ENCODE results near the gene KRTAP5-8. TPM values are rescaled to one million over a fixed set of nuclear protein-coding genes. Genes with fewer than 3 reads are reported as not detected.

KRTAP5-8 gene
- total RNA-seq, 1 experiment from 2014 or later: not detected

- Mint-ChIP-seq H3K27ac (no peak overlapping the region), H3K36me3 (ENCODE audit: insufficient read depth in 1 of 3, low read depth in 3 of 3) (peaks cover 15 to 63% (median 35%) of the 10 kb centered on the region in 3 experiments; a peak in 6 of 7 replicates), H3K4me3 (no peak overlapping the region), H3K4me1 (no peaks in the 10 kb centered on the region), H3K9me3 (peaks cover 0 to 3% of the 10 kb centered on the region in 2 experiments; a peak in 1 of 5 replicates), H3K27me3 (ENCODE audit: low read depth) (no peaks in the 10 kb centered on the region)
- H3K23me2 ChIP-seq (ENCODE audit: insufficient read length, low read depth, low read length, poor library complexity, severe bottlenecking): no peaks in the 10 kb centered on the region
- H3K23ac ChIP-seq (ENCODE audit: insufficient read length, low read depth, low read length): no peak overlapping the region
- no peak overlapping the region for H2BK15ac ChIP-seq (ENCODE audit: low read depth, low read length)
- H3K56ac ChIP-seq (ENCODE audit: insufficient read length, low read depth, low read length): no peak overlapping the region
- H3K9ac ChIP-seq (ENCODE audit: extremely low read depth, insufficient read length, low read length): no peak overlapping the region
- H4K91ac ChIP-seq (ENCODE audit: insufficient read length, low read depth, low read length): no peak overlapping the region
- H3K79me1 ChIP-seq (ENCODE audit: insufficient read depth, low read depth, low read length, poor library complexity, severe bottlenecking): no peaks in the 10 kb centered on the region
- no peaks in the 10 kb centered on the region for H3K4me1 ChIP-seq (ENCODE audit: insufficient read depth, low read length)
- no peaks in the 10 kb centered on the region for H3K79me2 ChIP-seq (ENCODE audit: insufficient read depth, low read length)
- no peak overlapping the region for H2BK5ac ChIP-seq (ENCODE audit: insufficient read length, low read length)
- no peak overlapping the region for H2BK12ac ChIP-seq (ENCODE audit: insufficient read length, low read depth, low read length)
- no peak overlapping the region for H3T11ph ChIP-seq (ENCODE audit: low read length)
- H3K9me3 ChIP-seq (ENCODE audit: control insufficient read depth, low read depth, low read length): no peaks in the 10 kb centered on the region
- H3K4me2 ChIP-seq (ENCODE audit: insufficient read depth, insufficient read length, low read length): no peak overlapping the region
- no peaks in the 10 kb centered on the region for H4K20me1 ChIP-seq (ENCODE audit: control insufficient read depth, insufficient read depth, insufficient read length)
- TF ChIP-seq CTCF (conservative IDR thresholded peaks at IDR 0.05): no peak
- no peak overlapping the region for H4K5ac ChIP-seq (ENCODE audit: insufficient read length, low read depth, low read length)
- H3K27me3 ChIP-seq (ENCODE audit: insufficient read depth, low read length): no peaks in the 10 kb centered on the region
- no peak for DNase-seq
- no peak overlapping the region for H3K4ac ChIP-seq (ENCODE audit: low read depth, low read length)
- no peak overlapping the region for H2AFZ ChIP-seq (ENCODE audit: low read length)
- no peak overlapping the region for H2AK5ac ChIP-seq (ENCODE audit: insufficient read length, low read length)
- H2BK120ac ChIP-seq (ENCODE audit: low read depth, low read length, poor library complexity, severe bottlenecking): no peak overlapping the region
- no peak overlapping the region for H3K27ac ChIP-seq (ENCODE audit: insufficient read length, low read depth, low read length)
- no peak overlapping the region for H4K8ac ChIP-seq (replicated peaks; ENCODE audit: insufficient read length, low read depth, low read length)
- no CpG with 5 or more reads among the region's 19 CpGs for WGBS (ENCODE audit: extremely low coverage, insufficient read length, low lambda C conversion rate)
- H3K14ac ChIP-seq (ENCODE audit: insufficient read depth, low read length): no peak overlapping the region
- H3K18ac ChIP-seq (ENCODE audit: insufficient read length, low read depth, low read length): no peak overlapping the region
- no peak overlapping the region for H2BK20ac ChIP-seq (ENCODE audit: low read depth, low read length, poor library complexity, severe bottlenecking)
Measured at GRCh38 chr11:71498091-71498490, 39.7 kb upstream of the KRTAP5-8 start.

All from H9 (cell line).